GM12892 (cell line): ENCODE measurements around the gene PCBP2.

Source experiments
- POLR2A ChIP-seq: IDR thresholded peaks from 2 replicates; pipeline ENCODE4 v1.6.1; 2011; ENCODE audit warnings: low read depth, low read length, control low read depth
- TAF1 ChIP-seq: IDR thresholded peaks from 2 replicates; pipeline ENCODE4 v1.6.1; 2011; ENCODE audit warnings: low read depth, mild to moderate bottlenecking, control low read depth, low read length, borderline replicate concordance

GRCh38 chr12:53495903-53496751 lies 44.2 kb downstream of the PCBP2 start:
- TF ChIP-seq TAF1 (no peak), POLR2A (no peak)
